ENCODE measurements around the gene SEC23A. TPM values are rescaled to one million over a fixed set of nuclear protein-coding genes. Genes with fewer than 3 reads are reported as not detected.
"Not testable (repeated sequence)": the region's sequence is repeated elsewhere in the genome, so short reads cannot be mapped to it uniquely, and the experiment has no call there.

Gene SEC23A
- total RNA-seq, result 10 to 100 TPM; 52.4 to 54.9 TPM

DNA sequence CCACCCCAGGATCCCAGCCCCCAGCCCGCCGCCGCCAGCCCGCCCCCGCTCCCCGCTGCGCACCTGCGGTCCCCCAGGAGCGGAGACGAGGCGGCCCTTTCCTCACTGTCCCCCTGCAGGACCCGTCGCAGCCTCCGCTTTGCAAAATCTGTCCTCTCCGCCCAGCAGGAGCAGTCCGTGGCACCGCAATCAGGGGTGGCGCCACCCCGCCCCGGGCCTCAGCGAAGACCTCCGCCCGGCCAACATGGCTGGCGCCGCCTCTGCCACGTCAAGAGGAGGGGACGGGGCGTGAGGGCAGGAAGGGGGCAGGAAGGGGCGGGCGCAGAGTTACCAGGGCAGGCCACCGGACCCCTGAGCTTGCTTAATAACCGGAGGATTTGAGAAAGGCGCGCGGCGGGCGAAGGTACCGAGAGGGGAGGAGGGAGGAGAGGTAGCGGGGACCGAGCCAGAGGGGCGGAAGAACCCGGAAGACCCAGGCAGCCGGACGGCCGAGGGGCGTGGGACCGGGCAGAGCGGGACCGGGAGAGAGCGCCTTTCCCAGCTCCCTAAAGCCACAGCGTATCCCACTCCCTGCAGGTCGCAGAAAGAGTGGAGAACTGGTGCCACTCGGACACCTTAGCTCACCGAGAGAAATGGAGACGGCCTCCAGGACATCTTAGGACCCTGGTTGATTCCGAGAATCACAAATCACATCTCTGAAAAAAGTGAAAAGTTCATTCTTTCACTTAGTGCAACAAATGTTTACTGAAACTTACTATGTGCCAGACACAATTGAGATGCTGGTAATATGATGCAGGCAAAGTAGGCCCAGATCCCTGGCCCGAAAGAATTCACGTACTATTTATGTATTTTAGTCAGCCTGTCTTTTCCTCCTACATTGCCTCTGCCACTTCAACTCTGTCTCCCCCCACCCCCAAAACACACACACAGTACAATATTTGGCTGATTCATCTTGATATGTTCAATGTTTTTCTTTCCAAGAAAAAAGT is at the start of gene SEC23A:
SEC23A (minus strand) TSS at position 267 of the 989 bp plus-strand sequence. CDS start 7,117 bp downstream, outside the sequence.
- CTCF ChIA-PET, result interaction anchor here (1.1 to 2.9 kb wide), 3 partner anchors 8 to 88 kb away, joined by 3 to 12 read pairs (median 5); partner anchors contain the start of gene GEMIN2
- H3K4me1 Mint-ChIP-seq (ENCODE audit: low read depth), result peaks cover 42% of the 10 kb centered on the region
- intact Hi-C loops (cut with micrococcal nuclease), result loop anchor here (1.0 to 2.0 kb wide), 7 partner anchors 11 to 329 kb away; partner anchors contain the start of genes FBXO33, GEMIN2, PNN and TRAPPC6B
- POLR2A ChIA-PET, result interaction anchor here (0.6 to 3.0 kb wide), 9 partner anchors 11 to 329 kb away, joined by 3 to 38 read pairs (median 5); partner anchors contain the start of genes FBXO33, GEMIN2, PNN and TRAPPC6B
- no peaks in the 10 kb centered on the region for H3K27me3 Mint-ChIP-seq
- no peaks in the 10 kb centered on the region for H3K9me3 Mint-ChIP-seq
- peak; percentile 90 for DNase-seq
- H3K4me3 Mint-ChIP-seq, result peak within 1 kb of the TSS; percentile 96
- H3K27ac Mint-ChIP-seq, result peak within 1 kb of the TSS; percentile 96
- peaks cover 5% of the 10 kb centered on the region for H3K36me3 Mint-ChIP-seq

DNA sequence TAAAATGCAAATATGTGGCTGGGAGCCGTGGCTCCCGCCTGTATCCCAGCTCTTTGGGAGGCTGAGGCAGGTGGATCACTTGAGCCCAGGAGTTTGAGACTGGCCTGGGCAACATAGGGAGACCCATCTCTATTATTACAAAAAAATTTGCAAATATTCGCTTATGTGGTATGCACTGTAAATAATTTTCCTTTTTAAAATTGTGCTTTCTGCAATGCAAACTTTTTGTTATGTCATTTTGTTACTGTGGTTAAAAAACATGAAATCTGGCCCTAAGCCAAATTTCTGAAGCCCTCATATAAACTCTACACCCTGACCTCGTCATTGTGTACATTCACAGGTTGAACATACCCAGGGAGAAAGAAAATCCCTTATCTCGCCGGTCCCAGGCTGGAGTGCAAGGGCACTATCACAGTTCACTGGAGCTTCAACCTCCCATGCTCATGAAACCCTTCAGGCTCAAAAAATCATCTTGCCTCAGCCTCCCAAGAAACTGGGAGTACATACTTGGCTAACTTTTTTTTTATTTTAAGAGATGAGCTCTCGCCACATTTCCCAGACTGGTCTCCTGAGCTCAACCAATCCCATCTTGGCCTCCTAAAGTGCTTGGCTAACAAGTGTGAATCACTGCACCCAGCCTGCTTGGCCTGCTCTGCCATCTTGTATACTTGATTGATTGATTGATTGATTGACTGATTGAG is 42.4 kb upstream of the SEC23A start:
- no peak for DNase-seq
- intact Hi-C loops (cut with micrococcal nuclease), result no loop called here
- H3K9me3 Mint-ChIP-seq, result peaks cover 2% of the 10 kb centered on the region
- ChIA-PET POLR2A (no interaction called here), CTCF (no interaction called here)
- no peaks in the 10 kb centered on the region for H3K4me1 Mint-ChIP-seq (ENCODE audit: low read depth)
- H3K4me3 Mint-ChIP-seq, result no peak overlapping the region
- H3K27ac Mint-ChIP-seq, result no peak overlapping the region
- H3K36me3 Mint-ChIP-seq, result peaks cover 29% of the 10 kb centered on the region
- H3K27me3 Mint-ChIP-seq, result no peaks in the 10 kb centered on the region

DNA sequence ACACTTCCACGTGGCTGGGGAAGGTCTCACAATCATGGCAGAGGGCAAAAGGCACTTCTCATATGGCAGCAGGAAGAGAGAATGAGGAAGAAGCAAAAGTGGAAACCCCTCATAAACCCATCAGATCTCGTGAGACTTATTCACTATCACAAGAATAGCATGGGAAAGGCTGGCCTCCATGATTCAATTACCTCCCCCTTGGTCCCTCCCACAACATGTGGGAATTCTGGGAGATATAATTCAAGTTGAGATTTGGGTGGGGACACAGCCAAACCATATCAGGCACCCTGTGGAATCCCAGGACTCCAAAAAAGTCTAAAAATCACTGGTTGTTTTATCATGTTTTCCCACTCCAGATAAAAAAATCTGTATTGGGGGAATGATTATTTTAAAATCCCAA is 40.2 kb upstream of the SEC23A start:
- H3K36me3 Mint-ChIP-seq, result peaks cover 33% of the 10 kb centered on the region
- H3K27me3 Mint-ChIP-seq; DNase-seq; H3K9me3 Mint-ChIP-seq; H3K27ac Mint-ChIP-seq; H3K4me3 Mint-ChIP-seq; POLR2A ChIA-PET; intact Hi-C loops (cut with micrococcal nuclease); CTCF ChIA-PET; H3K4me1 Mint-ChIP-seq (ENCODE audit: low read depth): not testable (repeated sequence)

DNA sequence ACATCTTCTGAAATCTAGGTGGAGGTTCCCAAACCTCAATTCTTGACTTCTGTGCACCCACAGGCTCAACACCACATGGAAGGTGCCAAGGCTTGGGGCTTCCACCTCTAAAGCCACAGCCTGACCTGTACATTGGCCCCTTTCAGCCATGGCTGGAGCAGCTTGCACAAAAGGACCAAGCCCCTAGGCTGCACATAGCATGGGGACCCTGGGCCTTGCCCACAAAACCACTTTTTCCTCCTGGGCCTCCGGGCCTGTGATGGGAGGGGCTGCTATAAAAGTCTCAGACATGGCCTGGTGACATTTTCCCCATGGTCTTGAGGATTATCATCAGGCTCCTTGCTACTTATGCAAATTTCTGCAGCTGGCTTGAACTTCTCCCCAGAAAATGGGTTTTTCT is 38.6 kb upstream of the SEC23A start:
- POLR2A ChIA-PET; H3K27ac Mint-ChIP-seq; intact Hi-C loops (cut with micrococcal nuclease); H3K4me3 Mint-ChIP-seq; H3K4me1 Mint-ChIP-seq (ENCODE audit: low read depth); H3K9me3 Mint-ChIP-seq; CTCF ChIA-PET; DNase-seq; H3K27me3 Mint-ChIP-seq: not testable (repeated sequence)
- H3K36me3 Mint-ChIP-seq, result peaks cover 28% of the 10 kb centered on the region

DNA sequence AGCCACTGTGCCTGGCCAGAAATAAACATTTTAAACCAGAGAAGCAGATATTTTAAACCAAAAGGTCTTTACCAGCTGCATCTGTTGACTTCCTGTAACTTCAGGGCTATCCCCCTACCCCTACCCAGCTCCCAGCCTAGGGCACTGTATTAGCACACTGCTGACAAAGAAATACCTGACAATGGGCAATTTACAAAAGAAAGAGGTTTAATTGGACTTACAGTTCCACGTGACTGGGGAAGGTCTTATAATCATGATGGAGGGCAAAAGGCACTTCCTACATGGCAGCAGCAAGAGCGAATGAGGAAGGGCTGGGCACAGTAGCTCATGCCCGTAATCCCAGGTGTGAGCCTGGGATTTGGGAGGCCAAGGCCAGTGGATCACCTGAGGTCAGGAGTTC is 37.1 kb upstream of the SEC23A start:
- DNase-seq, result no peak
- Mint-ChIP-seq H3K4me3 (no peak overlapping the region), H3K27me3 (no peaks in the 10 kb centered on the region), H3K36me3 (peaks cover 34% of the 10 kb centered on the region), H3K27ac (no peak overlapping the region), H3K4me1 (ENCODE audit: low read depth) (peaks cover 5% of the 10 kb centered on the region), H3K9me3 (peaks cover 2% of the 10 kb centered on the region)
- ChIA-PET POLR2A (interaction anchor here (0.6 kb wide), 1 partner anchor 14 kb away, joined by 3 read pairs; no protein-coding TSS in a partner anchor), CTCF (interaction anchor here (0.7 kb wide), 1 partner anchor 16 kb away, joined by 3 read pairs; no protein-coding TSS in a partner anchor)
- intact Hi-C loops (cut with micrococcal nuclease), result no loop called here

DNA sequence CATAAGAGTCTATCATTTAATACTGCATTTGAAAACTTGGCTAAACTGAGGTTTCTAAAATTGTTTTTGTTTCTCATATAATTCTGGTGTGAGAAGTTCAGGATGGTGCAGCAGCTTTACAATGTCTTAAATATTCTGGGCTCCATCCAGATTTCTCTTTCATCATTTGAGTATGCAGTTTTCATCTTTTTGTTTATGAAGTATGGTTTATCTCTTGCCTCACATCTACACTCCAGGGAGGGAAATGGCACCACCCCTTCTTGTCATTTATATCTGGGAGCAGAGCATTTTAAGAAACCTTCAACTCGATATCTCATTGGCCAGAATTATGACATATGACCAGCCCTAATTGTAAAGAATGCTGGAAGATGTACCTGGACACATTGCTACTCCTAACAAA is 35.4 kb upstream of the SEC23A start:
- peaks cover 39% of the 10 kb centered on the region for H3K36me3 Mint-ChIP-seq
- no peaks in the 10 kb centered on the region for H3K27me3 Mint-ChIP-seq
- DNase-seq, result no peak
- H3K4me3 Mint-ChIP-seq, result no peak overlapping the region
- ChIA-PET POLR2A (no interaction called here), CTCF (no interaction called here)
- peaks cover 2% of the 10 kb centered on the region for H3K9me3 Mint-ChIP-seq
- peaks cover 5% of the 10 kb centered on the region for H3K4me1 Mint-ChIP-seq (ENCODE audit: low read depth)
- intact Hi-C loops (cut with micrococcal nuclease), result no loop called here
- H3K27ac Mint-ChIP-seq, result no peak overlapping the region

DNA sequence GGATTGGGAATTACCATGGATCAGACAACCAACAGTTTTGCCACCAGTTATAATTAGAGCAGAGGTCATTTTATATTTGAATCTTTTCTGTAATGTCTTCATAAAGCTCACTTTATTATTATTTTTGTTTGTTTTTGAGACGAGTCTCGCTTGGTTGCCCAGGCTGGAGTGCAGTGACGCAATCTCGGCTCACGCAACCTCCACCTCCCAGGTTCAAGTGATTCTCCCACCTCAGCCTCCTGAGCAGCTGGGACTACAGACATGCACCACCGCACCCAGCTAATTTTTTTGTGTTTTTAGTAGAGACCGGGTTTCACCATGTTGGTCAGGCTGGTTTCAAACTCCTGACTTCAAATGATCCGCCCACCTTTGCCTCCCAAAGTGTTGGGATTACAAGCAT is 34.8 kb upstream of the SEC23A start:
- H3K36me3 Mint-ChIP-seq, result peaks cover 34% of the 10 kb centered on the region
- H3K4me1 Mint-ChIP-seq (ENCODE audit: low read depth); POLR2A ChIA-PET; H3K9me3 Mint-ChIP-seq; H3K4me3 Mint-ChIP-seq; intact Hi-C loops (cut with micrococcal nuclease); H3K27me3 Mint-ChIP-seq; H3K27ac Mint-ChIP-seq; DNase-seq; CTCF ChIA-PET: not testable (repeated sequence)

DNA sequence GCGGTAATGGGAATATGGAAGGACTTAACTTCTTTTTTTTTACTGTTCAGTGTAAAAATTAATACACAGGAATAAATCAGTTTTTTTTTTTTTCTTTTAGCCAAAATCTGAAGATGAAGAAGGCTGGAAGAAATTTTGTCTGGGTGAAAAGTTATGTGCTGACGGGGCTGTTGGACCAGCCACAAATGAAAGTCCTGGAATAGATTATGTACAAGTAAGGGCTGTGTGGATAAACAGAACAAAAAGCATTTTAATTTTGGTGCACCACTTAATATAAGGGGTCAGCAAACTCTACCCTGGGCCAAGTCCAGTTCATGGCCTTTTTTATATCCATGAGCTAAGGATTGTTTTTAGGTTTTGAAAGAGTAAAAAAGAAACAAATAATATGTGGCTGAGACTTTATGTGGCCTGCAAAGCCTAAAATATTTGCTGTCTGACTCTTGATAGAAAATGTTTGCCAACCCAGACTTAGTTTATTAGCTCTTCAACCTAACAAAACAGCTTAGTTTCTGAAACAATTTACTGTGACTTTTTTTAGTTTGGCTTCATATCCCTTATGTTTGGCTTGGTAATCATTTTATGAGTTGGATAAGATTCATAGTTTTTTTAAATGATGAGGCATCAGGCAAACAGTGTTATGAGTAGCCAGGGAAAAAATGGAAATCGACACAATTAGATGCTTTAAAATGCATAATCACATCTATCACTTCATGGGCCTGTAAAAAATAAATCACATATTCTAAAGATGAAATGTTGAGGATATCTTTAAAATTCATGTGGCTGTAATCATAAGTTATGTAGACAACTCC is 19.5 kb upstream of the SEC23A start:
- Mint-ChIP-seq H3K36me3 (peaks cover 28% of the 10 kb centered on the region), H3K4me1 (ENCODE audit: low read depth) (peaks cover under 1% of the 10 kb centered on the region), H3K4me3 (no peak overlapping the region), H3K27ac (no peak overlapping the region), H3K9me3 (no peaks in the 10 kb centered on the region), H3K27me3 (no peaks in the 10 kb centered on the region)
- ChIA-PET CTCF (no interaction called here), POLR2A (no interaction called here)
- intact Hi-C loops (cut with micrococcal nuclease), result no loop called here
- DNase-seq, result no peak

DNA sequence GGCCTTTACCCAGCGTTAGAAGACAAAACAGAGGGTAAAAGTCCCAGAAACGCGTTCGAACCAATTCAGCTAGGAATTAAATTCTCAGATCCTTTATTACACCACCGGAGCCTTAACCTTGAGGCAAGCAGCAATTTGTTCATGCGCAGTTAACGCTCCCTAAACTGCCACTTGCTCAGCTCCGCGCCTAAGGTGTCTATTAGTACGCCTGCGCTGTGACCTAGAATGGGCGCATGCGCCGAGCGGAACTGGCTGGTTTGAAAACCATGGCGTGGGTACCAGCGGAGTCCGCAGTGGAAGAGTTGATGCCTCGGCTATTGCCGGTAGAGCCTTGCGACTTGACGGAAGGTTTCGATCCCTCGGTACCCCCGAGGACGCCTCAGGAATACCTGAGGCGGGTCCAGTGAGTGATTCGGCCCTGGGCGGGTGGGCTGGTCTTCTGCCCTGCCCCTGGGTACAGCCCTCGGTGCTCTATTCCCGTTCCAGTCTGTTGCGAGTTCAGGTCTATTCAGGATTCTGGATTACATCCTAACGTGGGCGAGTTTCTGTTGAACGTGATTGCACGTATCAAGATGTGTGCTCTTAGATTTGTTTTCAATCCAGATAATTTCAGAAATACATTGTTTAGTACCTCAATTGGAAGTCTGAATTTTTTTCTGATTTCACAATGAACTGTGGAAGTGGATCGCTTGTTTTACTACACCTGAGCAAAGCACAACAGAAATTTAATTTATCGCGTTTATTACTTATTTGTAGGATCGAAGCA is 11.2 kb upstream of the SEC23A start, which contains the start of gene GEMIN2:
GEMIN2 (plus strand) TSS at position 251 of the 766 bp plus-strand sequence; CDS start at position 267, 16 bp downstream.
- Mint-ChIP-seq H3K27me3 (no peaks in the 10 kb centered on the region), H3K4me1 (ENCODE audit: low read depth) (peaks cover 18% of the 10 kb centered on the region), H3K36me3 (peaks cover 13% of the 10 kb centered on the region), H3K9me3 (no peaks in the 10 kb centered on the region), H3K27ac (peak within 1 kb of the TSS; percentile 93), H3K4me3 (peak within 1 kb of the TSS; percentile 97)
- CTCF ChIA-PET, result interaction anchor here (0.8 to 1.5 kb wide), 4 partner anchors 11 to 89 kb away, joined by 3 to 12 read pairs (median 4); partner anchors contain the start of genes SEC23A and TRAPPC6B
- DNase-seq, result peak; percentile 97
- POLR2A ChIA-PET, result interaction anchor here (0.5 to 3.2 kb wide), 9 partner anchors 10 to 318 kb away, joined by 3 to 38 read pairs (median 7); partner anchors contain the start of genes FBXO33, PNN, SEC23A and TRAPPC6B
- intact Hi-C loops (cut with micrococcal nuclease), result loop anchor here (1.0 to 2.0 kb wide), 6 partner anchors 11 to 153 kb away; partner anchors contain the start of genes PNN, SEC23A and TRAPPC6B

DNA sequence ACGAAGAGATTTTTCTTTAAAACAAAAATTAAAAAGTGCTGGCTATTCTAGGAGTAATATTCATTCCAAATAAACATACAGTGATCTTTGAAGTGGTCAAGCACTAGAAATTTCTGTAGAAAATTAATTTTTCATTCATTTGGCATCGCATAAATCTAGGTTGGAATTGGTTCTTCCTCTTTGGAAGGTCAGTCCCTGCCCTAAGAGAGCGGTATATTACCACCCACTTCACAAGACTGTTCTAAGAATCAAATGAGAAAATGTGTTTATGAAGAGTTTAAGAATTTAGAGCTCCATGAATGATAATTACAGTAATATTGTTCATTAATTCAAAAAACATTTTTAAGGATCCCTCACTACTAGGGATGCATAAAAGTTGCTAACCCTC is 10.6 kb upstream of the SEC23A start:
- Mint-ChIP-seq H3K27me3 (no peaks in the 10 kb centered on the region), H3K9me3 (no peaks in the 10 kb centered on the region), H3K4me3 (peak overlapping the region; percentile 97), H3K36me3 (peaks cover 10% of the 10 kb centered on the region), H3K27ac (peak overlapping the region; percentile 93), H3K4me1 (ENCODE audit: low read depth) (peaks cover 18% of the 10 kb centered on the region)
- DNase-seq, result no peak
- ChIA-PET POLR2A (interaction anchor here (0.5 to 3.2 kb wide), 10 partner anchors 10 to 1249 kb away, joined by 3 to 38 read pairs (median 6); partner anchors contain the start of genes FBXO33, PNN, SEC23A and TRAPPC6B), CTCF (interaction anchor here (0.9 to 1.5 kb wide), 3 partner anchors 11 to 89 kb away, joined by 3 to 12 read pairs (median 4); partner anchors contain the start of genes SEC23A and TRAPPC6B)
- intact Hi-C loops (cut with micrococcal nuclease), result loop anchor here (1.0 to 2.0 kb wide), 6 partner anchors 10 to 154 kb away; partner anchors contain the start of genes PNN, SEC23A and TRAPPC6B

Data from activated CD4-positive, alpha-beta memory T cell treated with anti-CD3 and anti-CD28 coated beads for 36 hours (primary cell).